GM23338 (cell line): ENCODE results near the gene LCN10. TPM values are rescaled to one million over a fixed set of nuclear protein-coding genes. Genes with fewer than 3 reads are reported as not detected.

Experiments used
- ATAC-seq: fragments of 200-7000 bp; cut with Tn5 transposase; 3 replicates; pipeline ENCODE4 v1.9.1; 2020
- DNase-seq: peaks from one replicate; pipeline ENCODE4 v3.0.0-alpha.2; 2015; ENCODE audit warnings: low spot score
- H2AFZ ChIP-seq: fragments of 200-600 bp; sonication (generic); 2 replicates; pipeline ENCODE4 v1.8.0; 2016; ENCODE audit warnings: antibody characterized with exemption, mild to moderate bottlenecking, moderate library complexity
- H3F3A ChIP-seq: fragments of 200-600 bp; sonication (generic); replicated peaks from 2 replicates; pipeline ENCODE4 v1.8.0; 2017; ENCODE audit warnings: antibody characterized with exemption, mixed run types, low read depth
- H3K27ac ChIP-seq: fragments of 200-600 bp; sonication (generic); 2 replicates; pipeline ENCODE4 v1.6.1; 2016; ENCODE audit warnings: low read depth
- H3K27me3 ChIP-seq: fragments of 200-600 bp; sonication (generic); 2 replicates; pipeline ENCODE4 v1.8.0; 2016; ENCODE audit warnings: mild to moderate bottlenecking, mixed run types, moderate library complexity; ENCODE audit not compliant: insufficient read depth
- H3K36me3 ChIP-seq: fragments of 200-600 bp; sonication (generic); 2 replicates; pipeline ENCODE4 v1.8.0; 2016; ENCODE audit warnings: mild to moderate bottlenecking; ENCODE audit not compliant: insufficient read depth
- H3K4me1 ChIP-seq: fragments of 200-600 bp; sonication (generic); 2 replicates; pipeline ENCODE4 v1.8.0; 2016; ENCODE audit warnings: mild to moderate bottlenecking, moderate library complexity; ENCODE audit not compliant: insufficient read depth
- H3K4me2 ChIP-seq: fragments of 200-600 bp; sonication (generic); 2 replicates; pipeline ENCODE4 v1.7.1; 2017; ENCODE audit warnings: mixed run types
- H3K4me3 ChIP-seq: fragments of 200-600 bp; sonication (generic); 2 replicates; pipeline ENCODE4 v1.6.1; 2016; ENCODE audit warnings: mixed run types
- H3K79me2 ChIP-seq: fragments of 200-600 bp; sonication (generic); replicated peaks from 2 replicates; pipeline ENCODE4 v1.8.0; 2017; ENCODE audit warnings: mild to moderate bottlenecking; ENCODE audit not compliant: insufficient read depth
- H3K9me2 ChIP-seq: fragments of 200-600 bp; sonication (generic); 2 replicates; pipeline ENCODE4 v1.8.0; 2017; ENCODE audit not compliant: insufficient read depth
- H4K20me1 ChIP-seq: fragments of 200-600 bp; sonication (generic); replicated peaks from 2 replicates; pipeline ENCODE4 v1.8.0; 2017; ENCODE audit warnings: mild to moderate bottlenecking; ENCODE audit not compliant: insufficient read depth
- H3K27ac Mint-ChIP-seq: 2 replicates; pipeline ENCODE4 v1.8.0; 2020; ENCODE audit warnings: inconsistent platforms, mild to moderate bottlenecking, moderate library complexity, mixed read lengths
- H3K27me3 Mint-ChIP-seq: 3 replicates; pipeline ENCODE4 v1.8.0; 2022; ENCODE audit warnings: low read depth, mild to moderate bottlenecking, moderate library complexity, mixed read lengths, inconsistent platforms; ENCODE audit not compliant: insufficient read depth, poor library complexity
- H3K36me3 Mint-ChIP-seq: 3 replicates; pipeline ENCODE4 v1.8.0; 2021; ENCODE audit warnings: low read depth, mild to moderate bottlenecking, inconsistent platforms, moderate library complexity, mixed read lengths
- H3K4me1 Mint-ChIP-seq: 3 replicates; pipeline ENCODE4 v1.8.0; 2020; ENCODE audit warnings: mild to moderate bottlenecking, inconsistent platforms, mixed read lengths
- H3K4me3 Mint-ChIP-seq: 3 replicates; pipeline ENCODE4 v1.8.0; 2021; ENCODE audit warnings: moderate library complexity, mild to moderate bottlenecking, inconsistent platforms, mixed read lengths
- H3K9me3 Mint-ChIP-seq: 3 replicates; pipeline ENCODE4 v1.8.0; 2020; ENCODE audit warnings: moderate library complexity, mild to moderate bottlenecking, inconsistent platforms, mixed read lengths
- CREB1 ChIP-seq: fragments of 250-450 bp; sonication (Bioruptor Pico); IDR thresholded peaks from 2 replicates; pipeline ENCODE4 v1.5.0; 2020; ENCODE audit warnings: low read depth, mild to moderate bottlenecking, moderate library complexity
- EZH2 ChIP-seq: fragments of 200-600 bp; sonication (generic); IDR thresholded peaks from one replicate; pipeline ENCODE4 v1.8.0; 2017; ENCODE audit warnings: antibody characterized with exemption, mild to moderate bottlenecking, low read depth; ENCODE audit not compliant: unreplicated experiment
- EZH2phosphoT487 ChIP-seq: fragments of 200-600 bp; sonication (generic); IDR thresholded peaks from one replicate; pipeline ENCODE4 v1.8.1; 2018; ENCODE audit warnings: antibody characterized with exemption; ENCODE audit not compliant: unreplicated experiment
- JUNB ChIP-seq: IDR thresholded peaks from one replicate; pipeline ENCODE4 v1.6.1; 2016; ENCODE audit warnings: antibody characterized with exemption; ENCODE audit not compliant: unreplicated experiment
- NANOG ChIP-seq: IDR thresholded peaks from 2 replicates; pipeline ENCODE4 v1.6.1; 2016; ENCODE audit warnings: antibody characterized with exemption, borderline replicate concordance
- POLR2AphosphoS5 ChIP-seq: IDR thresholded peaks from 2 replicates; pipeline ENCODE4 v1.6.1; 2016; ENCODE audit warnings: antibody characterized with exemption, low read depth
- STAT1 ChIP-seq: IDR thresholded peaks from one replicate; pipeline ENCODE4 v1.6.1; 2016; ENCODE audit warnings: antibody characterized with exemption; ENCODE audit not compliant: unreplicated experiment
- ZNF114 ChIP-seq: fragments of 250-450 bp; sonication (Bioruptor Pico); IDR thresholded peaks from 2 replicates; pipeline ENCODE4 v1.5.0; 2020; ENCODE audit warnings: mild to moderate bottlenecking, moderate library complexity
- ZNF331 ChIP-seq: fragments of 250-450 bp; sonication (Bioruptor Pico); IDR thresholded peaks from 2 replicates; pipeline ENCODE4 v1.5.0; 2020; ENCODE audit warnings: low read depth, mild to moderate bottlenecking, moderate library complexity
- polyA plus RNA-seq: library from polyadenylated mRNA; unstranded; fragments of >200 nt; fragmentation: Nextera tagmentation; extraction: Ambion mirVana; gene quantifications from 2 replicates; pipeline ENCODE4 v1.2.1, GENCODE V29; 2016
- total RNA-seq: library from RNA; depleted of rRNA; stranded (reverse); fragments of >200 nt; shearing (Covaris generic); gene quantifications from 2 replicates; pipeline ENCODE4 v1.2.3, GENCODE V29; 2014
- TF ChIP-seq, protein P1 (sequence below): IDR thresholded peaks from one replicate; pipeline ENCODE4 v1.6.1; 2018; ENCODE audit warnings: antibody characterized with exemption; ENCODE audit not compliant: unreplicated experiment
- TF ChIP-seq, protein P2 (sequence below): IDR thresholded peaks from 2 replicates; pipeline ENCODE4 v1.6.1; 2016; ENCODE audit warnings: antibody characterized with exemption
- TF ChIP-seq, protein P3 (sequence below), 2 experiments: fragments of 200-600 bp in 1 of 2; sonication (generic) in 1 of 2; conservative IDR thresholded peaks; 2 replicates each; pipeline versions ENCODE4 v1.5.1 to v1.6.1; 2016 to 2017; ENCODE audit warnings: antibody characterized with exemption in 2 of 2, low read depth in 2 of 2, mild to moderate bottlenecking in 2 of 2, moderate library complexity in 1 of 2
- TF ChIP-seq, protein P4 (sequence below): fragments of 250-450 bp; sonication (Bioruptor Pico); IDR thresholded peaks from 2 replicates; pipeline ENCODE4 v1.5.0; 2020; ENCODE audit warnings: mild to moderate bottlenecking, moderate library complexity

Gene LCN10
- total and polyA plus RNA-seq, 2 experiments from 2014 or later, result 0.45 to 0.74 TPM

DNA sequence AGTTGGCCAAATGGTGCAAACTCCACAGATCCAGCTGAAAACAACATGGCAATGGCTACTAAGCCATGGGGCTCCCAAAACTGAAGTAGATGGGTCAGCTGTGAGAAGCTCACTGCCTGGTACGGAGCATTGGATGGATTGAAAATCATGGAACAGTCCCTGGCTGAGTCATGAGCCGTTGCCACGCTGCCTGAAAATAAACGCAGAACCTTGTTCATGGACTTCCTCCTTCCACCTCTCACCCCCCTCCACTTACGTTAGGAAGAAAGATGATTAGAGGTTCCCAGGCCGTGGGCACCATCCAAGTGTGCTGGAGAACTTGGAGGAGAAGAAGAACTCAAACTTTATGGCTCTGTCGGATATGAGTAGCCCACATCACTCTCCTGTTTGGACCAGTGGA lies 37.2 kb downstream of the LCN10 start:
- Histone ChIP-seq H3K9me2 (no peaks in the 10 kb centered on the region), H3K4me2 (no peak overlapping the region), H3K79me2 (no peaks in the 10 kb centered on the region), H3K27ac (no peak overlapping the region), H4K20me1 (no peaks in the 10 kb centered on the region), H3F3A (no peaks in the 10 kb centered on the region), H3K4me1 (no peaks in the 10 kb centered on the region; the same call in 1 of the 2 replicates), H3K36me3 (no peaks in the 10 kb centered on the region), H3K4me3 (no peak overlapping the region), H2AFZ (no peak overlapping the region), H3K27me3 (peaks cover 3% of the 10 kb centered on the region; the same call in 1 of the 2 replicates)
- TF ChIP-seq, protein P1, sequence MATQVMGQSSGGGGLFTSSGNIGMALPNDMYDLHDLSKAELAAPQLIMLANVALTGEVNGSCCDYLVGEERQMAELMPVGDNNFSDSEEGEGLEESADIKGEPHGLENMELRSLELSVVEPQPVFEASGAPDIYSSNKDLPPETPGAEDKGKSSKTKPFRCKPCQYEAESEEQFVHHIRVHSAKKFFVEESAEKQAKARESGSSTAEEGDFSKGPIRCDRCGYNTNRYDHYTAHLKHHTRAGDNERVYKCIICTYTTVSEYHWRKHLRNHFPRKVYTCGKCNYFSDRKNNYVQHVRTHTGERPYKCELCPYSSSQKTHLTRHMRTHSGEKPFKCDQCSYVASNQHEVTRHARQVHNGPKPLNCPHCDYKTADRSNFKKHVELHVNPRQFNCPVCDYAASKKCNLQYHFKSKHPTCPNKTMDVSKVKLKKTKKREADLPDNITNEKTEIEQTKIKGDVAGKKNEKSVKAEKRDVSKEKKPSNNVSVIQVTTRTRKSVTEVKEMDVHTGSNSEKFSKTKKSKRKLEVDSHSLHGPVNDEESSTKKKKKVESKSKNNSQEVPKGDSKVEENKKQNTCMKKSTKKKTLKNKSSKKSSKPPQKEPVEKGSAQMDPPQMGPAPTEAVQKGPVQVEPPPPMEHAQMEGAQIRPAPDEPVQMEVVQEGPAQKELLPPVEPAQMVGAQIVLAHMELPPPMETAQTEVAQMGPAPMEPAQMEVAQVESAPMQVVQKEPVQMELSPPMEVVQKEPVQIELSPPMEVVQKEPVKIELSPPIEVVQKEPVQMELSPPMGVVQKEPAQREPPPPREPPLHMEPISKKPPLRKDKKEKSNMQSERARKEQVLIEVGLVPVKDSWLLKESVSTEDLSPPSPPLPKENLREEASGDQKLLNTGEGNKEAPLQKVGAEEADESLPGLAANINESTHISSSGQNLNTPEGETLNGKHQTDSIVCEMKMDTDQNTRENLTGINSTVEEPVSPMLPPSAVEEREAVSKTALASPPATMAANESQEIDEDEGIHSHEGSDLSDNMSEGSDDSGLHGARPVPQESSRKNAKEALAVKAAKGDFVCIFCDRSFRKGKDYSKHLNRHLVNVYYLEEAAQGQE, result no peak
- TF ChIP-seq STAT1 (no peak), POLR2AphosphoS5 (no peak), EZH2phosphoT487 (no peak), ZNF331 (CRISPR knock-in tag) (no peak), EZH2 (no peak), JUNB (no peak), ZNF114 (no peak), CREB1 (CRISPR knock-in tag) (no peak), NANOG (no peak)
- TF ChIP-seq, protein P2, sequence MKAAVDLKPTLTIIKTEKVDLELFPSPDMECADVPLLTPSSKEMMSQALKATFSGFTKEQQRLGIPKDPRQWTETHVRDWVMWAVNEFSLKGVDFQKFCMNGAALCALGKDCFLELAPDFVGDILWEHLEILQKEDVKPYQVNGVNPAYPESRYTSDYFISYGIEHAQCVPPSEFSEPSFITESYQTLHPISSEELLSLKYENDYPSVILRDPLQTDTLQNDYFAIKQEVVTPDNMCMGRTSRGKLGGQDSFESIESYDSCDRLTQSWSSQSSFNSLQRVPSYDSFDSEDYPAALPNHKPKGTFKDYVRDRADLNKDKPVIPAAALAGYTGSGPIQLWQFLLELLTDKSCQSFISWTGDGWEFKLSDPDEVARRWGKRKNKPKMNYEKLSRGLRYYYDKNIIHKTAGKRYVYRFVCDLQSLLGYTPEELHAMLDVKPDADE, result no peak
- TF ChIP-seq, protein P3, sequence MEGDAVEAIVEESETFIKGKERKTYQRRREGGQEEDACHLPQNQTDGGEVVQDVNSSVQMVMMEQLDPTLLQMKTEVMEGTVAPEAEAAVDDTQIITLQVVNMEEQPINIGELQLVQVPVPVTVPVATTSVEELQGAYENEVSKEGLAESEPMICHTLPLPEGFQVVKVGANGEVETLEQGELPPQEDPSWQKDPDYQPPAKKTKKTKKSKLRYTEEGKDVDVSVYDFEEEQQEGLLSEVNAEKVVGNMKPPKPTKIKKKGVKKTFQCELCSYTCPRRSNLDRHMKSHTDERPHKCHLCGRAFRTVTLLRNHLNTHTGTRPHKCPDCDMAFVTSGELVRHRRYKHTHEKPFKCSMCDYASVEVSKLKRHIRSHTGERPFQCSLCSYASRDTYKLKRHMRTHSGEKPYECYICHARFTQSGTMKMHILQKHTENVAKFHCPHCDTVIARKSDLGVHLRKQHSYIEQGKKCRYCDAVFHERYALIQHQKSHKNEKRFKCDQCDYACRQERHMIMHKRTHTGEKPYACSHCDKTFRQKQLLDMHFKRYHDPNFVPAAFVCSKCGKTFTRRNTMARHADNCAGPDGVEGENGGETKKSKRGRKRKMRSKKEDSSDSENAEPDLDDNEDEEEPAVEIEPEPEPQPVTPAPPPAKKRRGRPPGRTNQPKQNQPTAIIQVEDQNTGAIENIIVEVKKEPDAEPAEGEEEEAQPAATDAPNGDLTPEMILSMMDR (conservative IDR thresholded peaks at IDR 0.05; ENCODE audit: low read depth in 2 of 2), result no peak
- TF ChIP-seq, protein P4, sequence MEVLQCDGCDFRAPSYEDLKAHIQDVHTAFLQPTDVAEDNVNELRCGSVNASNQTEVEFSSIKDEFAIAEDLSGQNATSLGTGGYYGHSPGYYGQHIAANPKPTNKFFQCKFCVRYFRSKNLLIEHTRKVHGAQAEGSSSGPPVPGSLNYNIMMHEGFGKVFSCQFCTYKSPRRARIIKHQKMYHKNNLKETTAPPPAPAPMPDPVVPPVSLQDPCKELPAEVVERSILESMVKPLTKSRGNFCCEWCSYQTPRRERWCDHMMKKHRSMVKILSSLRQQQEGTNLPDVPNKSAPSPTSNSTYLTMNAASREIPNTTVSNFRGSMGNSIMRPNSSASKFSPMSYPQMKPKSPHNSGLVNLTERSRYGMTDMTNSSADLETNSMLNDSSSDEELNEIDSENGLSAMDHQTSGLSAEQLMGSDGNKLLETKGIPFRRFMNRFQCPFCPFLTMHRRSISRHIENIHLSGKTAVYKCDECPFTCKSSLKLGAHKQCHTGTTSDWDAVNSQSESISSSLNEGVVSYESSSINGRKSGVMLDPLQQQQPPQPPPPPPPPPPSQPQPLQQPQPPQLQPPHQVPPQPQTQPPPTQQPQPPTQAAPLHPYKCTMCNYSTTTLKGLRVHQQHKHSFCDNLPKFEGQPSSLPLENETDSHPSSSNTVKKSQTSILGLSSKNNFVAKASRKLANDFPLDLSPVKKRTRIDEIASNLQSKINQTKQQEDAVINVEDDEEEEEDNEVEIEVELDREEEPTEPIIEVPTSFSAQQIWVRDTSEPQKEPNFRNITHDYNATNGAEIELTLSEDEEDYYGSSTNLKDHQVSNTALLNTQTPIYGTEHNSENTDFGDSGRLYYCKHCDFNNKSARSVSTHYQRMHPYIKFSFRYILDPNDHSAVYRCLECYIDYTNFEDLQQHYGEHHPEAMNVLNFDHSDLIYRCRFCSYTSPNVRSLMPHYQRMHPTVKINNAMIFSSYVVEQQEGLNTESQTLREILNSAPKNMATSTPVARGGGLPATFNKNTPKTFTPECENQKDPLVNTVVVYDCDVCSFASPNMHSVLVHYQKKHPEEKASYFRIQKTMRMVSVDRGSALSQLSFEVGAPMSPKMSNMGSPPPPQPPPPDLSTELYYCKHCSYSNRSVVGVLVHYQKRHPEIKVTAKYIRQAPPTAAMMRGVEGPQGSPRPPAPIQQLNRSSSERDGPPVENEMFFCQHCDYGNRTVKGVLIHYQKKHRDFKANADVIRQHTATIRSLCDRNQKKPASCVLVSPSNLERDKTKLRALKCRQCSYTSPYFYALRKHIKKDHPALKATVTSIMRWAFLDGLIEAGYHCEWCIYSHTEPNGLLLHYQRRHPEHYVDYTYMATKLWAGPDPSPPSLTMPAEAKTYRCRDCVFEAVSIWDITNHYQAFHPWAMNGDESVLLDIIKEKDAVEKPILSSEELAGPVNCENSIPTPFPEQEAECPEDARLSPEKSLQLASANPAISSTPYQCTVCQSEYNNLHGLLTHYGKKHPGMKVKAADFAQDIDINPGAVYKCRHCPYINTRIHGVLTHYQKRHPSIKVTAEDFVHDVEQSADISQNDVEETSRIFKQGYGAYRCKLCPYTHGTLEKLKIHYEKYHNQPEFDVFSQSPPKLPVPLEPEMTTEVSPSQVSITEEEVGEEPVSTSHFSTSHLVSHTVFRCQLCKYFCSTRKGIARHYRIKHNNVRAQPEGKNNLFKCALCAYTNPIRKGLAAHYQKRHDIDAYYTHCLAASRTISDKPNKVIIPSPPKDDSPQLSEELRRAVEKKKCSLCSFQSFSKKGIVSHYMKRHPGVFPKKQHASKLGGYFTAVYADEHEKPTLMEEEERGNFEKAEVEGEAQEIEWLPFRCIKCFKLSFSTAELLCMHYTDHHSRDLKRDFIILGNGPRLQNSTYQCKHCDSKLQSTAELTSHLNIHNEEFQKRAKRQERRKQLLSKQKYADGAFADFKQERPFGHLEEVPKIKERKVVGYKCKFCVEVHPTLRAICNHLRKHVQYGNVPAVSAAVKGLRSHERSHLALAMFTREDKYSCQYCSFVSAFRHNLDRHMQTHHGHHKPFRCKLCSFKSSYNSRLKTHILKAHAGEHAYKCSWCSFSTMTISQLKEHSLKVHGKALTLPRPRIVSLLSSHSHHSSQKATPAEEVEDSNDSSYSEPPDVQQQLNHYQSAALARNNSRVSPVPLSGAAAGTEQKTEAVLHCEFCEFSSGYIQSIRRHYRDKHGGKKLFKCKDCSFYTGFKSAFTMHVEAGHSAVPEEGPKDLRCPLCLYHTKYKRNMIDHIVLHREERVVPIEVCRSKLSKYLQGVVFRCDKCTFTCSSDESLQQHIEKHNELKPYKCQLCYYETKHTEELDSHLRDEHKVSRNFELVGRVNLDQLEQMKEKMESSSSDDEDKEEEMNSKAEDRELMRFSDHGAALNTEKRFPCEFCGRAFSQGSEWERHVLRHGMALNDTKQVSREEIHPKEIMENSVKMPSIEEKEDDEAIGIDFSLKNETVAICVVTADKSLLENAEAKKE, result no peak
- DNase-seq (no peak), ATAC-seq (no peak)
- Mint-ChIP-seq H3K27ac (no peak overlapping the region), H3K4me3 (no peak overlapping the region), H3K4me1 (peaks cover 10% of the 10 kb centered on the region), H3K36me3 (no peaks in the 10 kb centered on the region), H3K27me3 (peaks cover 16% of the 10 kb centered on the region), H3K9me3 (no peaks in the 10 kb centered on the region)
